ENCODE results near the gene DSN1. TPM values are rescaled to one million over a fixed set of nuclear protein-coding genes. Genes with fewer than 3 reads are reported as not detected.

DSN1 gene, protein sequence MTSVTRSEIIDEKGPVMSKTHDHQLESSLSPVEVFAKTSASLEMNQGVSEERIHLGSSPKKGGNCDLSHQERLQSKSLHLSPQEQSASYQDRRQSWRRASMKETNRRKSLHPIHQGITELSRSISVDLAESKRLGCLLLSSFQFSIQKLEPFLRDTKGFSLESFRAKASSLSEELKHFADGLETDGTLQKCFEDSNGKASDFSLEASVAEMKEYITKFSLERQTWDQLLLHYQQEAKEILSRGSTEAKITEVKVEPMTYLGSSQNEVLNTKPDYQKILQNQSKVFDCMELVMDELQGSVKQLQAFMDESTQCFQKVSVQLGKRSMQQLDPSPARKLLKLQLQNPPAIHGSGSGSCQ
- total RNA-seq: 11.2 and 14.0 TPM in 2 replicates

DNA sequence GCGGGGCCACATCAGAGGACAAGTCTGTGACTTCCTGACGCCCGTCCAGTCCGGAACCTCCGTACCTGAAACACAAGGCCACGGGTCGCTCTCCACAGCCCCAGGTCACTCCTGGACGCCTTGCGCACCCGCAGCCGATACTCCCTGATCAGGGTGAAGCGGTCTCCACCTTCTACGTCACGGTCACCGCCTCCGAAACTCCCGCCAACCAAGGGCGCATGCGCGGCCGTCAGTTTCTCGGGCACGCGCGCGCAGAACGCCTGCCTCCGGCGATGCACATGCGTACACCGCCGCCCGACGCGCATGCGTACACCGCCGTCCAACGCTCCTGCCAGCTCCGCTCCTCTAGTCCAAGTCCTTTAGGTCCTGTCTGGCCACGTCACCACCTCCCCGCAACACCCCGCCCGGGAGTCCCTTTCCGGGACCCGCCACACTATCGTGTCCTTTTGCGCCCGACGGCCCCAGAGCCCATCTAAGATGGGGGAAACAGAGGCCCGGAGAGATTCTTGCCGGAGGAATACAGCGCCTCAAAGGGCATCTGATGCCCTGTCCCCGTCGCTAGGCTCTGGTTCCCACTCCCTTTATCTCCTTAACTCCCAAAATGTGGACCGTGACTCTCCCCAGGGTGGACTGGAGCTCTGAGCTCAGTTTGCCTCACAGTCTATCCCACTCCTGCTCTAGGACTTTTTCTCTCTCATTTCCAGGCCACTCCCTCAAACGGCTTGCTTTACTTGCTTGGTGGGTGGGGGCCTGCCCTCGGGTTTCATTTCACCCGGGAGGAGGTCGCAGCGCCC is at the start of gene DSN1:
Gene DSN1 (minus strand): TSS at position 167 of the 794 bp plus-strand sequence. CDS start 2,305 bp downstream, outside the sequence.
- peaks cover 35% of the 10 kb centered on the region for H3K4me1 Mint-ChIP-seq
- DNase-seq: peak; percentile 99
- no peaks in the 10 kb centered on the region for H3K9me3 Mint-ChIP-seq
- POLR2A ChIA-PET: interaction anchor here (0.7 to 2.0 kb wide), 12 partner anchors 16 to 313 kb away, joined by 3 to 13 read pairs (median 6); partner anchors contain the start of genes NDRG3 and RAB5IF
- H3K4me3 Mint-ChIP-seq: peak within 1 kb of the TSS; percentile 91
- peak within 1 kb of the TSS; percentile 94 for H3K27ac Mint-ChIP-seq
- intact Hi-C loops (cut with micrococcal nuclease): loop anchor here (1.0 to 10.0 kb wide), 8 partner anchors 16 to 312 kb away; partner anchors contain the start of genes NDRG3, RAB5IF and TGIF2
- peaks cover 2% of the 10 kb centered on the region for H3K27me3 Mint-ChIP-seq
- TF ChIP-seq, protein P1, sequence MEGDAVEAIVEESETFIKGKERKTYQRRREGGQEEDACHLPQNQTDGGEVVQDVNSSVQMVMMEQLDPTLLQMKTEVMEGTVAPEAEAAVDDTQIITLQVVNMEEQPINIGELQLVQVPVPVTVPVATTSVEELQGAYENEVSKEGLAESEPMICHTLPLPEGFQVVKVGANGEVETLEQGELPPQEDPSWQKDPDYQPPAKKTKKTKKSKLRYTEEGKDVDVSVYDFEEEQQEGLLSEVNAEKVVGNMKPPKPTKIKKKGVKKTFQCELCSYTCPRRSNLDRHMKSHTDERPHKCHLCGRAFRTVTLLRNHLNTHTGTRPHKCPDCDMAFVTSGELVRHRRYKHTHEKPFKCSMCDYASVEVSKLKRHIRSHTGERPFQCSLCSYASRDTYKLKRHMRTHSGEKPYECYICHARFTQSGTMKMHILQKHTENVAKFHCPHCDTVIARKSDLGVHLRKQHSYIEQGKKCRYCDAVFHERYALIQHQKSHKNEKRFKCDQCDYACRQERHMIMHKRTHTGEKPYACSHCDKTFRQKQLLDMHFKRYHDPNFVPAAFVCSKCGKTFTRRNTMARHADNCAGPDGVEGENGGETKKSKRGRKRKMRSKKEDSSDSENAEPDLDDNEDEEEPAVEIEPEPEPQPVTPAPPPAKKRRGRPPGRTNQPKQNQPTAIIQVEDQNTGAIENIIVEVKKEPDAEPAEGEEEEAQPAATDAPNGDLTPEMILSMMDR (IDR thresholded peaks at IDR 0.05): no peak
- peaks cover 19% of the 10 kb centered on the region for H3K36me3 Mint-ChIP-seq (ENCODE audit: low read depth)
- peak; percentile 87 for ATAC-seq (ENCODE audit: low read depth)
- CTCF ChIA-PET: interaction anchor here (0.8 to 1.8 kb wide), 9 partner anchors 17 to 161 kb away, joined by 3 to 12 read pairs (median 3); partner anchors contain the start of gene NDRG3

DNA sequence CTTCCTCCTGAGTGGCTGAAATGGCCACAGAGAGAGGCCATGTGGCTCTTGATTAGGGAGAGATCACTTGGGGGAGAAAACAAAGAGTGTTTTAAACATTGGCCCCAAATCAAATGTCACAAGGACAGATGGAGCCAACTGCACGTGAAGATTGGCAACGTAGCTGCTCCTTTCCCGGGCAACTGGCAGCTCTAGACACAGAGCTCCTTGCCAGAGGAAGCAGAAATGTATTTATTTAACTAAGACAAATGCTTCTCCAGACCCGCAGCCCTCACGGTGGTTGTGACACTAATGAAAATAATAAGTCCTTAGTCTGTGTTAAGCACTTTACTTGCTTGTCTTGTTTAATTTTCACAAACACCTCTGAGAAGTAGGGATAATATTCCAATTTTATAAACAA is 49.6 kb upstream of the DSN1 start:
- ChIA-PET CTCF (no interaction called here), POLR2A (no interaction called here)
- Mint-ChIP-seq H3K27ac (no peak overlapping the region), H3K4me3 (no peak overlapping the region), H3K4me1 (peaks cover 11% of the 10 kb centered on the region), H3K36me3 (ENCODE audit: low read depth) (peaks cover 40% of the 10 kb centered on the region), H3K9me3 (no peaks in the 10 kb centered on the region), H3K27me3 (no peaks in the 10 kb centered on the region)
- intact Hi-C loops (cut with micrococcal nuclease): no loop called here
- DNase-seq: no peak
- TF ChIP-seq, protein P1 (IDR thresholded peaks at IDR 0.05): no peak
- no peak for ATAC-seq (ENCODE audit: low read depth)

DNA sequence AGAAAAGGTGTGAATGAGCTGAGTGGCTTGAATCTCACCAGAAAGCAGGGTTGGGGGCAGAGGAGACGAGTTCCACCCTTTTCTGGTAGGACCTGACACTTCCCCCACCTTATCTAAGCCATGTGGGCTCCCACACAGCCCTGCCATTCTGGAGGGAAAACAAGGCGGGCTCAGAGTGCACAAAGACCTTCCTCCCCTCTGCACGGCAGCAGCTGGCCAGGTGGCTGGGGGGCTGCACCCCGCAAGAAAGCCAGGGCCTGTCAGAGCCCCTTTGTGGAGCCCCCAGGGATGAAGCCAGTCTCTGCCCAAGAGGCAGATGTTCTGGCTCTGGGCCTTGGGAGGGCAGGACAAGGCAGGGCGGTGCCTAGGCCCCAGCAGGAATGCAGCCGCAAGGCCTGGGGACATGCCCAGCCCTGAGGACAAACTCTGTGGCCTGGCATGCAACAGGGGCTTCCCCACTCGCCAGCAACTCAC is 48.4 kb upstream of the DSN1 start:
- Mint-ChIP-seq H3K36me3 (ENCODE audit: low read depth) (peaks cover 39% of the 10 kb centered on the region), H3K27me3 (no peaks in the 10 kb centered on the region), H3K27ac (no peak overlapping the region), H3K4me3 (no peak overlapping the region), H3K4me1 (peaks cover 2% of the 10 kb centered on the region), H3K9me3 (no peaks in the 10 kb centered on the region)
- intact Hi-C loops (cut with micrococcal nuclease): no loop called here
- CTCF ChIA-PET: no interaction called here
- TF ChIP-seq, protein P1 (IDR thresholded peaks at IDR 0.05): no peak
- DNase-seq (no peak), ATAC-seq (ENCODE audit: low read depth) (no peak)
- POLR2A ChIA-PET: interaction anchor here (1.2 kb wide), 1 partner anchor 13 kb away, joined by 4 read pairs; no protein-coding TSS in a partner anchor

DNA sequence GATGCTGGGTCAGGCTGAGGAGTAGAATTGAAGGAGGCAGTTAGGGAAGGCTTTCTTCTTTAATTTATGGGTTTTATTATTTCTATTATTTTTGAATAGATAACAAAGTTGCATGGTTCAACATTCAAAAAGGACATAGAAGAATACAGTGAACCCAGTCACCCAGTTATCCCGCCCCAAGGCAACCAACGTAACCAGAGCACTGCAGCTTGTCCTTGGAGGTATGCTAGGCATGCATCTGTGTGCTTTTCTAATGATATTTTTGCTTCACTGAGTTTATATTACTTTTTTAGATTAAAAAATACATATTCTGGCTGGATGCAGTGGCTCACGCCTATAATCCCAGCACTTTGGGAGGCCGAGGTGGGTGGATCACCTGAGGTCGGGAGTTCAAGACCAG is 47.4 kb upstream of the DSN1 start:
- no peak for DNase-seq
- Mint-ChIP-seq H3K9me3 (no peaks in the 10 kb centered on the region), H3K4me1 (no peaks in the 10 kb centered on the region), H3K27me3 (no peaks in the 10 kb centered on the region), H3K4me3 (no peak overlapping the region), H3K27ac (no peak overlapping the region), H3K36me3 (ENCODE audit: low read depth) (peaks cover 44% of the 10 kb centered on the region)
- TF ChIP-seq, protein P1 (IDR thresholded peaks at IDR 0.05): no peak
- intact Hi-C loops (cut with micrococcal nuclease): no loop called here
- ATAC-seq (ENCODE audit: low read depth): no peak
- POLR2A ChIA-PET: no interaction called here
- CTCF ChIA-PET: no interaction called here

DNA sequence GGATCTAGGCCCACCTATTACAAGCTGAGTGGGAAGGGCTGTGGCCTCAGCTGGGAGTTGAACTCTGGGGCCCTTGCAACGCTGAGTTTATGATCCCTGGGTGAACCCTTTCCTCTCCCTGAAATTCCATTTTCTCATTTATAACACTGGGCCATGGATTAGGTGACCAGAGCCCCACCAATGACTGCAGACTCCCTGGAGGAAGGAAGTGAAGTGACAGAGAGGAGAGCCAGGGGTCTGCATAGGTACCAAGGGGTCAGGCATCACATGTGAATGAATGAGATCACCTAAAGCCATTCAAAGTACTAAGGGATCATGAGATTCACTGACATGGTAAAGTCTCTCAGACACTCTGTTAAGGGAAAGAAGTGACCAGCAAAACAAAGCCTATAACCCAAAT is 46.5 kb upstream of the DSN1 start:
- DNase-seq (no peak), ATAC-seq (ENCODE audit: low read depth) (no peak)
- intact Hi-C loops (cut with micrococcal nuclease): no loop called here
- no peaks in the 10 kb centered on the region for H3K27me3 Mint-ChIP-seq
- ChIA-PET CTCF (no interaction called here), POLR2A (interaction anchor here (0.7 to 0.9 kb wide), 2 partner anchors 44 to 936 kb away, joined by 3 read pairs; no protein-coding TSS in a partner anchor)
- no peak overlapping the region for H3K27ac Mint-ChIP-seq
- no peaks in the 10 kb centered on the region for H3K9me3 Mint-ChIP-seq
- H3K4me3 Mint-ChIP-seq: no peak overlapping the region
- H3K4me1 Mint-ChIP-seq: no peaks in the 10 kb centered on the region
- TF ChIP-seq, protein P1 (IDR thresholded peaks at IDR 0.05): no peak
- peaks cover 45% of the 10 kb centered on the region for H3K36me3 Mint-ChIP-seq (ENCODE audit: low read depth)

Data from activated B cell treated with CpG ODN at 0.5 μM for 24 hours (primary cell).